Smooth muscle cell (in vitro differentiated cells): ENCODE results near the gene HMCN2. TPM values are rescaled to one million over a fixed set of nuclear protein-coding genes. Genes with fewer than 3 reads are reported as not detected.

Experiments
- DNase-seq: peaks from one replicate; lab custom pipeline; 2025; ENCODE audit not compliant: unreplicated experiment; lab: John Stamatoyannopoulos, UW
- H2AFZ ChIP-seq: fragments of 200-600 bp; sonication (generic); 2 replicates; pipeline ENCODE4 v1.6.0; 2016; ENCODE audit warnings: antibody characterized with exemption, low read depth, mild to moderate bottlenecking
- H3F3A ChIP-seq: fragments of 200-600 bp; sonication (generic); 2 replicates; pipeline ENCODE4 v1.6.0; 2017; ENCODE audit warnings: antibody characterized with exemption, low read depth
- H3K27ac ChIP-seq: fragments of 200-600 bp; sonication (generic); 2 replicates; pipeline ENCODE4 v1.5.1; 2016; ENCODE audit warnings: low read depth, mild to moderate bottlenecking
- H3K27me3 ChIP-seq: fragments of 200-600 bp; sonication (generic); 2 replicates; pipeline ENCODE4 v1.6.1; 2016; ENCODE audit warnings: low read depth, mild to moderate bottlenecking
- H3K36me3 ChIP-seq: fragments of 200-600 bp; sonication (generic); 2 replicates; pipeline ENCODE4 v1.5.1; 2016; ENCODE audit warnings: low read depth
- H3K4me1 ChIP-seq: fragments of 200-600 bp; sonication (generic); 2 replicates; pipeline ENCODE4 v1.5.1; 2016; ENCODE audit warnings: low read depth
- H3K4me2 ChIP-seq: fragments of 200-600 bp; sonication (generic); 2 replicates; pipeline ENCODE4 v1.6.0; 2016; ENCODE audit warnings: mild to moderate bottlenecking
- H3K4me3 ChIP-seq: fragments of 200-600 bp; sonication (generic); 2 replicates; pipeline ENCODE4 v1.5.1; 2016; ENCODE audit warnings: mild to moderate bottlenecking
- H3K79me2 ChIP-seq: fragments of 200-600 bp; sonication (generic); 2 replicates; pipeline ENCODE4 v1.6.0; 2016; ENCODE audit warnings: low read depth, mild to moderate bottlenecking
- H3K9ac ChIP-seq: fragments of 200-600 bp; sonication (generic); 2 replicates; pipeline ENCODE4 v1.6.0; 2016; ENCODE audit warnings: low read depth
- H3K9me3 ChIP-seq: fragments of 200-600 bp; sonication (generic); replicated peaks from 2 replicates; pipeline ENCODE4 v1.5.1; 2016; ENCODE audit warnings: low read depth
- H4K20me1 ChIP-seq: fragments of 200-600 bp; sonication (generic); 2 replicates; pipeline ENCODE4 v1.6.0; 2016; ENCODE audit warnings: low read depth
- CTCF ChIP-seq: fragments of 200-600 bp; sonication (generic); IDR thresholded peaks from 2 replicates; pipeline ENCODE4 v1.5.1; 2017; ENCODE audit warnings: borderline replicate concordance, mild to moderate bottlenecking, antibody characterized with exemption; ENCODE audit not compliant: insufficient read depth, poor library complexity, severe bottlenecking
- WGBS: methylation state at CpG from one replicate; pipeline ENCODE4 v1.1.7; 2016; ENCODE audit warnings: low lambda C conversion rate; 5-methylcytosine and 5-hydroxymethylcytosine counted together
- polyA plus RNA-seq: library from polyadenylated mRNA; unstranded; fragments of >200 nt; fragmentation: Nextera tagmentation; extraction: Ambion mirVana; gene quantifications from 2 replicates; pipeline ENCODE4 v1.2.1, GENCODE V29; 2016
- total RNA-seq: library from RNA; depleted of rRNA; stranded (reverse); fragments of >200 nt; gene quantifications from 2 replicates; pipeline ENCODE4 v1.2.3, GENCODE V29; 2014

HMCN2 gene
- total and polyA plus RNA-seq, 2 experiments from 2014 or later: under 0.01 TPM; not detected in 1

GRCh38 chr9:130360672-130361071 lies 95.1 kb downstream of the HMCN2 start:
- Histone ChIP-seq H3K4me2 (no peak overlapping the region), H3K4me3 (no peak overlapping the region), H2AFZ (no peak overlapping the region), H3K9ac (no peak overlapping the region), H3K9me3 (no peaks in the 10 kb centered on the region), H3F3A (no peaks in the 10 kb centered on the region), H3K36me3 (no peaks in the 10 kb centered on the region), H3K27ac (no peak overlapping the region), H4K20me1 (no peaks in the 10 kb centered on the region), H3K27me3 (no peaks in the 10 kb centered on the region), H3K4me1 (no peaks in the 10 kb centered on the region), H3K79me2 (no peaks in the 10 kb centered on the region)
- WGBS: 100% methylated on average over 1 of the region's 1 CpG
- no peak for TF ChIP-seq CTCF
- DNase-seq: no peak

- Histone ChIP-seq H3K4me3 (no peak overlapping the region), H3K27me3 (no peaks in the 10 kb centered on the region), H3K27ac (no peak overlapping the region), H3K9ac (no peak overlapping the region), H3K4me2 (no peak overlapping the region), H3K9me3 (no peaks in the 10 kb centered on the region), H3K79me2 (no peaks in the 10 kb centered on the region), H3K36me3 (no peaks in the 10 kb centered on the region), H3K4me1 (no peaks in the 10 kb centered on the region), H3F3A (no peaks in the 10 kb centered on the region), H2AFZ (no peak overlapping the region), H4K20me1 (no peaks in the 10 kb centered on the region)
- 90% methylated on average over 9 of the region's 9 CpGs for WGBS
- no peak for TF ChIP-seq CTCF
- no peak for DNase-seq
Measured at GRCh38 chr9:130361873-130362362, 96.4 kb downstream of the HMCN2 start.

GRCh38 chr9:130362691-130363090 lies 97.1 kb downstream of the HMCN2 start:
- H3K27ac ChIP-seq: no peak overlapping the region
- H3K4me1 ChIP-seq: no peaks in the 10 kb centered on the region
- H3K36me3 ChIP-seq: no peaks in the 10 kb centered on the region
- H3K4me3 ChIP-seq: no peak overlapping the region
- no peak overlapping the region for H3K9ac ChIP-seq
- no peaks in the 10 kb centered on the region for H3K27me3 ChIP-seq
- H3F3A ChIP-seq: no peaks in the 10 kb centered on the region
- WGBS: 97% methylated on average over 13 of the region's 13 CpGs
- H3K4me2 ChIP-seq: no peak overlapping the region
- H3K9me3 ChIP-seq: no peaks in the 10 kb centered on the region
- no peak for TF ChIP-seq CTCF
- H2AFZ ChIP-seq: no peak overlapping the region
- DNase-seq: no peak
- H4K20me1 ChIP-seq: no peaks in the 10 kb centered on the region
- H3K79me2 ChIP-seq: no peaks in the 10 kb centered on the region

GRCh38 chr9:130363755-130364404 lies 98.3 kb downstream of the HMCN2 start:
- Histone ChIP-seq H3K27ac (no peak overlapping the region), H4K20me1 (no peaks in the 10 kb centered on the region), H3K9me3 (no peaks in the 10 kb centered on the region), H3K27me3 (no peaks in the 10 kb centered on the region), H3K4me2 (no peak overlapping the region), H3K36me3 (no peaks in the 10 kb centered on the region), H3K4me1 (no peaks in the 10 kb centered on the region), H3K9ac (no peak overlapping the region), H3K79me2 (no peaks in the 10 kb centered on the region), H3F3A (no peaks in the 10 kb centered on the region), H3K4me3 (no peak overlapping the region), H2AFZ (no peak overlapping the region)
- no peak for DNase-seq
- 91% methylated on average over 9 of the region's 9 CpGs for WGBS
- no peak for TF ChIP-seq CTCF
